Body of pancreas (tissue), 4 donors: ENCODE measurements around the gene ETS1. TPM values are rescaled to one million over a fixed set of nuclear protein-coding genes. Genes with fewer than 3 reads are reported as not detected.

Experiments
- ATAC-seq: fragments of 150-250 bp; one replicate; pipeline ENCODE4 v1.9.1; 2016
- DNase-seq, 4 donors: peaks; one replicate each; pipeline ENCODE4 v3.0.0-alpha.2; 2019
- H3K27ac ChIP-seq, 4 donors: fragments of 200-600 bp; sonication (generic); 1 replicate in 3 of 4; 2 replicates in 1 of 4; pipeline versions ENCODE4 v1.5.1 to v1.6.1; 2016 to 2019; ENCODE audit warnings: mild to moderate bottlenecking in 1 of 4, mixed read lengths in 1 of 4, moderate library complexity in 1 of 4
- H3K27me3 ChIP-seq, 2 donors: fragments of 200-600 bp; sonication (generic); one replicate each; pipeline ENCODE4 v1.6.0; 2016; ENCODE audit warnings: mild to moderate bottlenecking in 1 of 2
- H3K36me3 ChIP-seq, 2 donors: fragments of 200-600 bp; sonication (generic); replicated peaks in 1 of 2; 2 replicates each; pipeline ENCODE4 v1.5.1; 2016; ENCODE audit warnings: low read depth in 2 of 2; ENCODE audit not compliant: insufficient read depth in 1 of 2
- H3K4me1 ChIP-seq: fragments of 200-600 bp; sonication (generic); one replicate; pipeline ENCODE4 v1.6.0; 2016
- H3K4me3 ChIP-seq, 2 donors: fragments of 200-600 bp; sonication (generic); 1 replicate in 1 of 2; 2 replicates in 1 of 2; pipeline ENCODE4 v1.5.1; 2016 to 2019
- H3K9me3 ChIP-seq, 3 donors: fragments of 200-600 bp; sonication (generic); 1 replicate in 2 of 3; 2 replicates in 1 of 3; pipeline ENCODE4 v1.5.1; 2016
- CTCF ChIP-seq, 7 experiments: fragments of 450-650 bp in 4 of 7; fragments of 200-600 bp in 3 of 7; sonication (generic) in 3 of 7; IDR thresholded peaks; one replicate each; pipeline ENCODE4 v1.5.1; 2016 to 2019; ENCODE audit warnings: antibody characterized with exemption in 7 of 7
- POLR2A ChIP-seq, 3 donors: fragments of 450-650 bp; IDR thresholded peaks; one replicate each; pipeline ENCODE4 v1.6.1; 2016; ENCODE audit warnings: antibody characterized with exemption in 3 of 3, mild to moderate bottlenecking in 2 of 3
- WGBS, 2 donors: methylation state at CpG; one replicate each; pipeline ENCODE4 v1.1.5; 2017; 5-methylcytosine and 5-hydroxymethylcytosine counted together
- intact Hi-C: fragments of 100-400 bp; cut with DNase I; formaldehyde crosslinking; loops from one replicate; pipeline ENCODE4 v1.15.1; 2023
- total RNA-seq, 2 donors: library from RNA; depleted of rRNA; stranded (reverse); fragments of >200 nt; gene quantifications; one replicate each; pipeline ENCODE4 v1.1.0, GENCODE V29; 2016

The ETS1 gene
- total RNA-seq, 2 donors from 2014 or later: 20.0 to 22.7 TPM

GRCh38 chr11:128586689-128587088, 669 bp downstream of the ETS1 start:
- no peaks in the 10 kb centered on the region for H3K9me3 ChIP-seq
- no peaks in the 10 kb centered on the region for H3K36me3 ChIP-seq
- intact Hi-C loops: no loop called here
- no peak overlapping the region for H3K4me3 ChIP-seq
- TF ChIP-seq CTCF (IDR thresholded peaks at IDR 0.05) (no peak), POLR2A (IDR thresholded peaks at IDR 0.05) (no peak)
- H3K27ac ChIP-seq: no peak overlapping the region
- WGBS, 2 donors: 74 to 78% methylated on average over 7 of the region's 7 CpGs
- DNase-seq (no peak), ATAC-seq (no peak)
- peaks cover 5% of the 10 kb centered on the region for H3K4me1 ChIP-seq
- H3K27me3 ChIP-seq: no peaks in the 10 kb centered on the region

GRCh38 chr11:128585498-128586238, 1.7 kb downstream of the ETS1 start:
- H3K4me1 ChIP-seq: peaks cover 5% of the 10 kb centered on the region
- no peak for DNase-seq

GRCh38 chr11:128584253-128584652, 3.1 kb downstream of the ETS1 start:
- DNase-seq: no peak
- TF ChIP-seq CTCF (IDR thresholded peaks at IDR 0.05) (no peak), POLR2A (IDR thresholded peaks at IDR 0.05) (no peak)
- no peaks in the 10 kb centered on the region for H3K27me3 ChIP-seq
- no peaks in the 10 kb centered on the region for H3K36me3 ChIP-seq
- intact Hi-C loops: no loop called here
- 86 to 91% methylated on average over 3 of the region's 3 CpGs for WGBS, 2 donors
- no peaks in the 10 kb centered on the region for H3K9me3 ChIP-seq
- H3K27ac ChIP-seq: no peak overlapping the region
- H3K4me3 ChIP-seq: no peak overlapping the region
- no peak for ATAC-seq
- H3K4me1 ChIP-seq: peaks cover 5% of the 10 kb centered on the region

More at GRCh38 chr11:128585498-128586238, 1.7 kb downstream of the ETS1 start:
- Histone ChIP-seq H3K27me3 (no peaks in the 10 kb centered on the region), H3K9me3 (no peaks in the 10 kb centered on the region), H3K36me3 (no peaks in the 10 kb centered on the region), H3K4me3 (no peak overlapping the region), H3K27ac (no peak overlapping the region)
- 67 to 73% methylated on average over 11 to 14 of the region's 14 CpGs for WGBS, 2 donors
- ATAC-seq: no peak
- TF ChIP-seq POLR2A (IDR thresholded peaks at IDR 0.05): no peak
- no peak for TF ChIP-seq CTCF (IDR thresholded peaks at IDR 0.05)
- intact Hi-C loops: no loop called here

- DNase-seq (peak in 2 of 4 donors; percentile 32 to 47), ATAC-seq (peak; percentile 52)
- Histone ChIP-seq H3K27me3 (no peaks in the 10 kb centered on the region), H3K4me1 (peaks cover 5% of the 10 kb centered on the region), H3K27ac (no peak overlapping the region), H3K36me3 (no peaks in the 10 kb centered on the region), H3K4me3 (no peak overlapping the region), H3K9me3 (no peaks in the 10 kb centered on the region)
- TF ChIP-seq POLR2A (IDR thresholded peaks at IDR 0.05) (no peak), CTCF (IDR thresholded peaks at IDR 0.05) (no peak)
- 47 to 55% methylated on average over 8 of the region's 8 CpGs for WGBS, 2 donors
- intact Hi-C loops: no loop called here
These were observed 4.6 kb downstream of the ETS1 start for GRCh38 chr11:128582496-128583366.
